HepG2 (cell line): ENCODE results near the gene ELP5. TPM values are rescaled to one million over a fixed set of nuclear protein-coding genes. Genes with fewer than 3 reads are reported as not detected.
A peak's percentile ranks its signal among the peaks of the same experiment; 100 is the strongest.

ENCODE experiments used
- ADNP ChIP-seq: sonication (generic); formaldehyde crosslinking; IDR thresholded peaks from 2 replicates; pipeline ENCODE4 v1.4.0; 2020; ENCODE audit warnings: missing genetic modification reagents
- ARID2 ChIP-seq: sonication (generic); formaldehyde crosslinking; IDR thresholded peaks from 2 replicates; pipeline ENCODE4 v1.8.1; 2022; ENCODE audit warnings: mild to moderate bottlenecking, missing genetic modification reagents, borderline replicate concordance
- ATAD3A ChIP-seq: sonication (generic); formaldehyde crosslinking; IDR thresholded peaks from 2 replicates; pipeline ENCODE4 v1.4.0; 2020; ENCODE audit warnings: missing genetic modification reagents
- CHD2 ChIP-seq: IDR thresholded peaks from 2 replicates; pipeline ENCODE4 v1.6.1; 2011; ENCODE audit warnings: low read depth, low read length, improper control_type of control experiment
- DR1 ChIP-seq: sonication (generic); formaldehyde crosslinking; IDR thresholded peaks from 2 replicates; pipeline ENCODE4 v1.8.0; 2021; ENCODE audit warnings: mild to moderate bottlenecking, missing genetic modification reagents, inconsistent platforms
- ERF ChIP-seq: IDR thresholded peaks from 2 replicates; pipeline ENCODE4 v1.6.1; 2018; ENCODE audit warnings: missing biosample characterization, missing genetic modification reagents
- HBP1 ChIP-seq: IDR thresholded peaks from 2 replicates; pipeline ENCODE4 v1.6.1; 2016; ENCODE audit warnings: low read depth, control low read depth
- KIAA2018 ChIP-seq: sonication (generic); formaldehyde crosslinking; IDR thresholded peaks from 2 replicates; pipeline ENCODE4 v1.5.0; 2020; ENCODE audit warnings: mild to moderate bottlenecking, missing genetic modification reagents, borderline replicate concordance
- MED8 ChIP-seq: sonication (generic); formaldehyde crosslinking; IDR thresholded peaks from 2 replicates; pipeline ENCODE4 v1.8.1; 2023; ENCODE audit warnings: mild to moderate bottlenecking, missing genetic modification reagents; ENCODE audit not compliant: insufficient replicate concordance
- POLR2AphosphoS2 ChIP-seq: IDR thresholded peaks from 2 replicates; pipeline ENCODE4 v1.6.1; 2011; ENCODE audit warnings: low read depth, low read length, improper control_type of control experiment
- TOE1 ChIP-seq: sonication (generic); formaldehyde crosslinking; IDR thresholded peaks from 2 replicates; pipeline ENCODE4 v1.4.0; 2020; ENCODE audit warnings: mild to moderate bottlenecking, missing genetic modification reagents
- ZBTB39 ChIP-seq: sonication (generic); formaldehyde crosslinking; IDR thresholded peaks from 2 replicates; pipeline ENCODE4 v1.5.0; 2020; ENCODE audit warnings: missing genetic modification reagents
- ZFP82 ChIP-seq: sonication (generic); formaldehyde crosslinking; IDR thresholded peaks from 2 replicates; pipeline ENCODE4 v1.5.1; 2020; ENCODE audit warnings: mild to moderate bottlenecking, missing genetic modification reagents, borderline replicate concordance
- ZNF138 ChIP-seq: sonication (generic); formaldehyde crosslinking; IDR thresholded peaks from 2 replicates; pipeline ENCODE4 v1.5.0; 2020; ENCODE audit warnings: mild to moderate bottlenecking, low read depth, missing genetic modification reagents
- ZNF580 ChIP-seq: IDR thresholded peaks from 2 replicates; pipeline ENCODE4 v1.6.1; 2016; ENCODE audit warnings: low read depth, borderline replicate concordance
- ZNF761 ChIP-seq: sonication (generic); formaldehyde crosslinking; conservative IDR thresholded peaks from 2 replicates; pipeline ENCODE4 v1.4.0; 2020; ENCODE audit warnings: mild to moderate bottlenecking, missing genetic modification reagents
- polyA plus RNA-seq, 8 experiments: library from polyadenylated mRNA; depleted of rRNA in 3 of 8; stranded (reverse) in 7 of 8; unstranded in 1 of 8; fragments of >200 nt; fragmentation: Illumina TruSeq in 4 of 8; extraction: Trizol in 4 of 8; gene quantifications; 2 replicates each; pipeline versions ENCODE4 v1.2.1 to v1.2.3, GENCODE V29; 2011 to 2016; ENCODE audit warnings: low read depth in 4 of 8, missing spikeins in 1 of 8, mixed read lengths in 1 of 8; ENCODE audit not compliant: insufficient read depth in 1 of 8
- total RNA-seq, 5 experiments: library from RNA; depleted of rRNA; stranded (reverse); fragments of >200 nt; fragmentation: Illumina TruSeq; extraction: Trizol; gene quantifications; 2 replicates each; pipeline ENCODE4 v1.2.3, GENCODE V29; 2016; ENCODE audit warnings: low read depth in 1 of 5

ELP5 gene
- total and polyA plus RNA-seq, 2 of the 13 experiments (the other 11 are each of a cell fraction or from before 2014, with no cell fraction given), result 67.6 to 69.8 TPM

- no peak for TF ChIP-seq KIAA2018 (CRISPR knock-in tag)
- peak; percentile 55; the same call in 1 of the 2 replicates for TF ChIP-seq ZFP82 (CRISPR knock-in tag)
- TF ChIP-seq MED8 (CRISPR knock-in tag), result no peak
- TF ChIP-seq ZNF761 (CRISPR knock-in tag), result 0 out of 2 replicates have a peak, but pooled peaks have one; percentile 32
- peak; percentile 36; the same call in 1 of the 2 replicates for TF ChIP-seq CHD2
- TF ChIP-seq HBP1, result peak; percentile 53
- TF ChIP-seq ATAD3A (CRISPR knock-in tag), result no peak
- TF ChIP-seq ERF, result no peak
- TF ChIP-seq TOE1 (CRISPR knock-in tag), result 0 out of 2 replicates have a peak, but pooled peaks have one; percentile 28
- TF ChIP-seq POLR2AphosphoS2, result peak; percentile 87
- no peak for TF ChIP-seq ZBTB39 (CRISPR knock-in tag)
- 0 out of 2 replicates have a peak, but pooled peaks have one; percentile 36 for TF ChIP-seq DR1 (CRISPR knock-in tag)
- TF ChIP-seq ZNF138 (CRISPR knock-in tag), result no peak
- peak; percentile 70; the same call in 1 of the 2 replicates for TF ChIP-seq ARID2 (CRISPR knock-in tag)
- peak; percentile 76; the same call in 1 of the 2 replicates for TF ChIP-seq ZNF580 (CRISPR knock-in tag)
- TF ChIP-seq ADNP (CRISPR knock-in tag), result no peak
Observed at GRCh38 chr17:7239091-7240027, 12.7 kb upstream of the ELP5 start, which contains the start of gene PHF23 (continued).
